HL-60 (cell line): ENCODE measurements around the gene LGALS7.

Experiments
- CTCF ChIP-seq: IDR thresholded peaks from one replicate; pipeline ENCODE4 v1.5.1; 2011; ENCODE audit warnings: low read length, control low read depth, inconsistent platforms; ENCODE audit not compliant: insufficient read depth
- GABPA ChIP-seq: IDR thresholded peaks from 2 replicates; pipeline ENCODE4 v1.6.1; 2012; ENCODE audit warnings: low read depth
- POLR2AphosphoS5 ChIP-seq: IDR thresholded peaks from 2 replicates; pipeline ENCODE4 v1.6.1; 2012; ENCODE audit warnings: low read depth
- SPI1 ChIP-seq: IDR thresholded peaks from 2 replicates; pipeline ENCODE4 v1.6.1; 2012; ENCODE audit warnings: low read depth, mild to moderate bottlenecking, borderline replicate concordance

- TF ChIP-seq CTCF (peak; percentile 65), GABPA (no peak), POLR2AphosphoS5 (no peak), SPI1 (no peak)
Observed at GRCh38 chr19:38729653-38730469, 43.5 kb downstream of the LGALS7 start.
